Adrenal gland (tissue), 5 donors: ENCODE results near the gene SCUBE1.

ENCODE experiments used
- CTCF ChIP-seq, 6 experiments: fragments of 450-650 bp in 4 of 6; fragments of 200-600 bp in 2 of 6; sonication (generic) in 1 of 6; IDR thresholded peaks; 1 replicate in 5 of 6; 2 replicates in 1 of 6; pipeline versions ENCODE4 v1.5.1 to v1.8.0; 2016 to 2021; ENCODE audit warnings: antibody characterized with exemption in 6 of 6, mild to moderate bottlenecking in 2 of 6, moderate library complexity in 1 of 6
- POLR2A ChIP-seq, 2 donors: fragments of 450-650 bp; IDR thresholded peaks; one replicate each; pipeline ENCODE4 v1.6.1; 2017; ENCODE audit warnings: antibody characterized with exemption in 2 of 2, mild to moderate bottlenecking in 2 of 2, moderate library complexity in 1 of 2
- donor health status: DM: no; HTN: no; CAD: no.

DNA sequence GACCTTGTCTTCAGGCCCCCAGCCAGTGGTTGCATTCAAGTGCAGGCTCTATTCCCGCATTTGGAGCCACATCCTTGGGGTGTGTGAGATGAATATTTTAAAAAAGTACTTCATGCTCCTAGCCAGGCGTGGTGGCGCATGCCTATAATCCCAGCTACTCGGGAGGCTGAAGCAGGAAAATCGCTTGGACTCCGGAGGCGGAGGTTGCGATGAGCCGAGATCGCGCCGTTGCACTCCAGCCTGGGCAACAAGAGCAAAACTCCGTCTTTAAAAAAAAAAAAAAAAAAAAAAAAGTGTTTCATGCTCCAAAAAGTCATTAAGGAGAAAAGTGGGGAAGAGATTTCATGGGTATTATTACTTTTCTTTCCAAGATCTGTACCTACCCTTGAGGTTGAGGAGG lies 18.0 kb downstream of the SCUBE1 start:
- TF ChIP-seq CTCF (IDR thresholded peaks at IDR 0.05) (no peak), POLR2A (IDR thresholded peaks at IDR 0.05) (no peak)
